ENCODE measurements around the gene GCC2.

The GCC2 gene

GRCh38 chr2:108548208-108549003 lies 99.4 kb downstream of the GCC2 start:
- Histone ChIP-seq H3K9ac (no peak overlapping the region), H3K79me2 (peaks cover 2% of the 10 kb centered on the region), H3K4me3 (ENCODE audit: low read depth, low read length) (no peak overlapping the region), H3K4me1 (peaks cover 9% of the 10 kb centered on the region), H3K36me3 (ENCODE audit: control insufficient read depth, insufficient read depth, low read length) (no peaks in the 10 kb centered on the region), H3K9me3 (ENCODE audit: control insufficient read depth, low read length) (no peaks in the 10 kb centered on the region), H3K4me2 (ENCODE audit: low read length) (no peak overlapping the region), H3K27me3 (ENCODE audit: control insufficient read depth, insufficient read depth, low read length) (no peaks in the 10 kb centered on the region), H3K27ac (no peak overlapping the region), H2AFZ (no peak overlapping the region)
- no peak for TF ChIP-seq CTCF (IDR thresholded peaks at IDR 0.05)

- Histone ChIP-seq H3K36me3 (ENCODE audit: control insufficient read depth, insufficient read depth, low read length) (no peaks in the 10 kb centered on the region), H3K9ac (no peak overlapping the region), H3K27me3 (ENCODE audit: control insufficient read depth, insufficient read depth, low read length) (no peaks in the 10 kb centered on the region), H3K9me3 (ENCODE audit: control insufficient read depth, low read length) (no peaks in the 10 kb centered on the region), H3K4me3 (ENCODE audit: low read depth, low read length) (no peak overlapping the region), H2AFZ (no peak overlapping the region), H3K79me2 (peaks cover 30% of the 10 kb centered on the region), H3K4me2 (ENCODE audit: low read length) (no peak overlapping the region), H3K27ac (peak overlapping the region; percentile 21), H3K4me1 (peaks cover 10% of the 10 kb centered on the region)
- no peak for TF ChIP-seq CTCF (IDR thresholded peaks at IDR 0.05)
Observed at GRCh38 chr2:108552566-108552965, 103.6 kb downstream of the GCC2 start.

- TF ChIP-seq CTCF (IDR thresholded peaks at IDR 0.05), result no peak
- Histone ChIP-seq H3K27ac (peak overlapping the region; percentile 21), H3K9ac (no peak overlapping the region)
Observed at GRCh38 chr2:108553209-108553919, 104.4 kb downstream of the GCC2 start.

GRCh38 chr2:108554528-108554927 lies 105.5 kb downstream of the GCC2 start:
- no peak overlapping the region for H3K4me3 ChIP-seq (ENCODE audit: low read depth, low read length)
- H3K36me3 ChIP-seq (ENCODE audit: control insufficient read depth, insufficient read depth, low read length), result no peaks in the 10 kb centered on the region
- H3K9ac ChIP-seq, result no peak overlapping the region
- no peak overlapping the region for H3K27ac ChIP-seq
- H3K4me1 ChIP-seq, result peaks cover 10% of the 10 kb centered on the region
- no peaks in the 10 kb centered on the region for H3K9me3 ChIP-seq (ENCODE audit: control insufficient read depth, low read length)
- TF ChIP-seq CTCF (IDR thresholded peaks at IDR 0.05), result no peak
- no peak overlapping the region for H3K4me2 ChIP-seq (ENCODE audit: low read length)
- peaks cover 39% of the 10 kb centered on the region for H3K79me2 ChIP-seq
- H3K27me3 ChIP-seq (ENCODE audit: control insufficient read depth, insufficient read depth, low read length), result no peaks in the 10 kb centered on the region
- H2AFZ ChIP-seq, result no peak overlapping the region

More at GRCh38 chr2:108553209-108553919, 104.4 kb downstream of the GCC2 start:
- Histone ChIP-seq H3K27me3 (ENCODE audit: control insufficient read depth, insufficient read depth, low read length) (no peaks in the 10 kb centered on the region), H3K36me3 (ENCODE audit: control insufficient read depth, insufficient read depth, low read length) (no peaks in the 10 kb centered on the region), H3K4me3 (ENCODE audit: low read depth, low read length) (no peak overlapping the region), H3K4me1 (peaks cover 10% of the 10 kb centered on the region), H3K9me3 (ENCODE audit: control insufficient read depth, low read length) (no peaks in the 10 kb centered on the region), H2AFZ (no peak overlapping the region), H3K4me2 (ENCODE audit: low read length) (no peak overlapping the region), H3K79me2 (peaks cover 35% of the 10 kb centered on the region)
